ENCODE results near the gene NFIA. TPM values are rescaled to one million over a fixed set of nuclear protein-coding genes. Genes with fewer than 3 reads are reported as not detected.

Gene NFIA
- total RNA-seq, 2 donors from 2014 or later = 75.3 to 81.3 TPM

- Histone ChIP-seq H3K36me3 (no peaks in the 10 kb centered on the region), H3K9me3 (no peaks in the 10 kb centered on the region), H3K4me3 (no peak overlapping the region), H3K27ac (no peak overlapping the region), H3K27me3 (no peaks in the 10 kb centered on the region), H3K4me1 (peaks cover 0 to 40% of the 10 kb centered on the region in 2 donors)
- DNase-seq (ENCODE audit: low spot score) = no peak
- TF ChIP-seq CTCF (IDR thresholded peaks at IDR 0.05) = no peak
Observed at GRCh38 chr1:61315011-61315410, 232.7 kb downstream of the NFIA start.

GRCh38 chr1:61316493-61316892 is 234.1 kb downstream of the NFIA start:
- Histone ChIP-seq H3K27me3 (no peaks in the 10 kb centered on the region), H3K9me3 (no peaks in the 10 kb centered on the region), H3K36me3 (no peaks in the 10 kb centered on the region), H3K4me3 (no peak overlapping the region), H3K4me1 (peaks cover 0 to 44% of the 10 kb centered on the region in 2 donors), H3K27ac (peak overlapping the region in 1 of 2 donors; percentile 43)
- DNase-seq (ENCODE audit: low spot score) = no peak
- no peak for TF ChIP-seq CTCF (IDR thresholded peaks at IDR 0.05)

- no peak for TF ChIP-seq CTCF (IDR thresholded peaks at IDR 0.05)
- H3K27ac ChIP-seq = peak overlapping the region; percentile 53 to 73
- peak; percentile 72 for DNase-seq (ENCODE audit: low spot score)
- peaks cover 0 to 4% of the 10 kb centered on the region in 2 donors for H3K9me3 ChIP-seq
- H3K4me3 ChIP-seq = peak overlapping the region; percentile 0 to 9
- peaks cover 0 to 49% of the 10 kb centered on the region in 2 donors for H3K4me1 ChIP-seq
- H3K27me3 ChIP-seq = no peaks in the 10 kb centered on the region
- H3K36me3 ChIP-seq = no peaks in the 10 kb centered on the region
Observed at GRCh38 chr1:61318319-61319125, 236.2 kb downstream of the NFIA start.

GRCh38 chr1:61320575-61320974 is 238.2 kb downstream of the NFIA start:
- no peak for TF ChIP-seq CTCF (IDR thresholded peaks at IDR 0.05)
- no peaks in the 10 kb centered on the region for H3K36me3 ChIP-seq
- no peak for DNase-seq (ENCODE audit: low spot score)
- peaks cover 0 to 67% of the 10 kb centered on the region in 2 donors for H3K4me1 ChIP-seq
- peaks cover 0 to 4% of the 10 kb centered on the region in 2 donors for H3K9me3 ChIP-seq
- no peak overlapping the region for H3K4me3 ChIP-seq
- no peak overlapping the region for H3K27ac ChIP-seq
- no peaks in the 10 kb centered on the region for H3K27me3 ChIP-seq

- no peak overlapping the region for H3K27ac ChIP-seq
Observed at GRCh38 chr1:61322008-61322744, 239.8 kb downstream of the NFIA start.

More at GRCh38 chr1:61322008-61322744, 239.8 kb downstream of the NFIA start:
- H3K4me3 ChIP-seq = no peak overlapping the region
- H3K36me3 ChIP-seq = no peaks in the 10 kb centered on the region
- no peak for DNase-seq (ENCODE audit: low spot score)
- no peak for TF ChIP-seq CTCF (IDR thresholded peaks at IDR 0.05)
- H3K27me3 ChIP-seq = no peaks in the 10 kb centered on the region
- H3K9me3 ChIP-seq = peaks cover 0 to 4% of the 10 kb centered on the region in 2 donors
- peaks cover 0 to 54% of the 10 kb centered on the region in 2 donors for H3K4me1 ChIP-seq
